ENCODE data around the gene TIMP3.

GRCh38 chr22:32808038-32808445 lies 6.5 kb downstream of the TIMP3 start:
- TF ChIP-seq CTCF (conservative IDR thresholded peaks at IDR 0.05; ENCODE audit: low read depth, low read length) (no peak), EZH2 (IDR thresholded peaks at IDR 0.05; ENCODE audit: borderline replicate concordance, low read depth, low read length, poor library complexity, severe bottlenecking) (no peak)

All from A673 (cell line).